Measurements from ENCODE around the gene CMSS1.

DNA sequence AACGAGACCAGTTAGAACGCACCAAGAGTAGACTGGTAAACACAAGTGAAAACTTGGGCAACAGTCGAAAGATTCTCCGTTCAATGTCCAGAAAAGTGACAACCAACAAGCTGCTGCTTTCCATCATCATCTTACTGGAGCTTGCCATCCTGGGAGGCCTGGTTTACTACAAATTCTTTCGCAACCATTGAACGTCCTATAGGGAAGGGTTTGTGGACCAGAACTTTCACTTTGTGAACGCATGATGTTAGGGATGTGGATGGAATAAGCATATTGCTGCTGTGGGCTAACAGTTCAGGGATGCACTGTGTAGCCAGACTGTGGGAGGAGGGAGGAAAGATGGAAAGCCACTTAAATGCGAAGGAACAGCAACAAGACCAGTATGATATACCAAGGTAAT is 408.2 kb downstream of the CMSS1 start:
- TF ChIP-seq, protein P1, sequence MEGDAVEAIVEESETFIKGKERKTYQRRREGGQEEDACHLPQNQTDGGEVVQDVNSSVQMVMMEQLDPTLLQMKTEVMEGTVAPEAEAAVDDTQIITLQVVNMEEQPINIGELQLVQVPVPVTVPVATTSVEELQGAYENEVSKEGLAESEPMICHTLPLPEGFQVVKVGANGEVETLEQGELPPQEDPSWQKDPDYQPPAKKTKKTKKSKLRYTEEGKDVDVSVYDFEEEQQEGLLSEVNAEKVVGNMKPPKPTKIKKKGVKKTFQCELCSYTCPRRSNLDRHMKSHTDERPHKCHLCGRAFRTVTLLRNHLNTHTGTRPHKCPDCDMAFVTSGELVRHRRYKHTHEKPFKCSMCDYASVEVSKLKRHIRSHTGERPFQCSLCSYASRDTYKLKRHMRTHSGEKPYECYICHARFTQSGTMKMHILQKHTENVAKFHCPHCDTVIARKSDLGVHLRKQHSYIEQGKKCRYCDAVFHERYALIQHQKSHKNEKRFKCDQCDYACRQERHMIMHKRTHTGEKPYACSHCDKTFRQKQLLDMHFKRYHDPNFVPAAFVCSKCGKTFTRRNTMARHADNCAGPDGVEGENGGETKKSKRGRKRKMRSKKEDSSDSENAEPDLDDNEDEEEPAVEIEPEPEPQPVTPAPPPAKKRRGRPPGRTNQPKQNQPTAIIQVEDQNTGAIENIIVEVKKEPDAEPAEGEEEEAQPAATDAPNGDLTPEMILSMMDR (IDR thresholded peaks at IDR 0.05): no peak
- no peak for TF ChIP-seq POLR2A (IDR thresholded peaks at IDR 0.05)
